ENCODE results near the gene CCDC175.

The CCDC175 gene

GRCh38 chr14:59576332-59577294 lies at the start of gene CCDC175:
Gene CCDC175, minus strand, starts transcription at chr14:59576812. Its CDS starts 37 bp downstream, at chr14:59576775.
- peak; percentile 71 for DNase-seq (ENCODE audit: low read depth)

GRCh38 chr14:59622631-59623030 lies 46.0 kb upstream of the CCDC175 start:
- DNase-seq (ENCODE audit: low read depth) = no peak

- DNase-seq (ENCODE audit: low read depth) = no peak
Measured at GRCh38 chr14:59619061-59619460, 42.4 kb upstream of the CCDC175 start.

GRCh38 chr14:59601056-59601455 lies 24.4 kb upstream of the CCDC175 start:
- no peak for DNase-seq (ENCODE audit: low read depth)

GRCh38 chr14:59600211-59600945 lies 23.8 kb upstream of the CCDC175 start:
- no peak for DNase-seq (ENCODE audit: low read depth)

GRCh38 chr14:59595071-59595470 lies 18.5 kb upstream of the CCDC175 start:
- DNase-seq (ENCODE audit: low read depth) = no peak

- DNase-seq (ENCODE audit: low read depth) = no peak
Measured at GRCh38 chr14:59591641-59592370, 15.2 kb upstream of the CCDC175 start.

- no peak for DNase-seq (ENCODE audit: low read depth)
Measured at GRCh38 chr14:59588101-59588500, 11.5 kb upstream of the CCDC175 start.

- no peak for DNase-seq (ENCODE audit: low read depth)
Measured at GRCh38 chr14:59585891-59586554, 9.4 kb upstream of the CCDC175 start.

GRCh38 chr14:59583755-59584154 lies 7.1 kb upstream of the CCDC175 start:
- DNase-seq (ENCODE audit: low read depth) = no peak

- no peak for DNase-seq (ENCODE audit: low read depth)
Measured at GRCh38 chr14:59582845-59583509, 6.4 kb upstream of the CCDC175 start.

- no peak for DNase-seq (ENCODE audit: low read depth)
Measured at GRCh38 chr14:59582161-59582560, 5.5 kb upstream of the CCDC175 start.

- DNase-seq (ENCODE audit: low read depth) = no peak
Measured at GRCh38 chr14:59580911-59581310, 4.3 kb upstream of the CCDC175 start.

GRCh38 chr14:59570122-59570521 lies 6.5 kb downstream of the CCDC175 start:
- DNase-seq (ENCODE audit: low read depth) = no peak

- DNase-seq (ENCODE audit: low read depth) = no peak
Measured at GRCh38 chr14:59566725-59567124, 9.9 kb downstream of the CCDC175 start.

GRCh38 chr14:59566296-59566695 lies 10.3 kb downstream of the CCDC175 start:
- DNase-seq (ENCODE audit: low read depth) = no peak

GRCh38 chr14:59565087-59565486 lies 11.5 kb downstream of the CCDC175 start:
- no peak for DNase-seq (ENCODE audit: low read depth)

- no peak for DNase-seq (ENCODE audit: low read depth)
Measured at GRCh38 chr14:59564366-59564765, 12.2 kb downstream of the CCDC175 start.

- DNase-seq (ENCODE audit: low read depth) = no peak
Measured at GRCh38 chr14:59547310-59547709, 29.3 kb downstream of the CCDC175 start.

- no peak for DNase-seq (ENCODE audit: low read depth)
Measured at GRCh38 chr14:59543873-59544272, 32.7 kb downstream of the CCDC175 start.

- no peak for DNase-seq (ENCODE audit: low read depth)
Measured at GRCh38 chr14:59541731-59542130, 34.9 kb downstream of the CCDC175 start.

Data from stimulated activated CD4-positive, alpha-beta T cell treated with anti-CD3 and anti-CD28 coated beads, Interleukin-2, amount 100 ng/mL, for 4 hours (primary cell).